Measurements from ENCODE around the gene GUCD1. TPM values are rescaled to one million over a fixed set of nuclear protein-coding genes. Genes with fewer than 3 reads are reported as not detected.

GUCD1 gene
- total and polyA plus RNA-seq, 10 of the 15 experiments (the other 5 are each of a cell fraction or from before 2014, with no cell fraction given) = 56.0 to 177 (median 88.2) TPM

DNA sequence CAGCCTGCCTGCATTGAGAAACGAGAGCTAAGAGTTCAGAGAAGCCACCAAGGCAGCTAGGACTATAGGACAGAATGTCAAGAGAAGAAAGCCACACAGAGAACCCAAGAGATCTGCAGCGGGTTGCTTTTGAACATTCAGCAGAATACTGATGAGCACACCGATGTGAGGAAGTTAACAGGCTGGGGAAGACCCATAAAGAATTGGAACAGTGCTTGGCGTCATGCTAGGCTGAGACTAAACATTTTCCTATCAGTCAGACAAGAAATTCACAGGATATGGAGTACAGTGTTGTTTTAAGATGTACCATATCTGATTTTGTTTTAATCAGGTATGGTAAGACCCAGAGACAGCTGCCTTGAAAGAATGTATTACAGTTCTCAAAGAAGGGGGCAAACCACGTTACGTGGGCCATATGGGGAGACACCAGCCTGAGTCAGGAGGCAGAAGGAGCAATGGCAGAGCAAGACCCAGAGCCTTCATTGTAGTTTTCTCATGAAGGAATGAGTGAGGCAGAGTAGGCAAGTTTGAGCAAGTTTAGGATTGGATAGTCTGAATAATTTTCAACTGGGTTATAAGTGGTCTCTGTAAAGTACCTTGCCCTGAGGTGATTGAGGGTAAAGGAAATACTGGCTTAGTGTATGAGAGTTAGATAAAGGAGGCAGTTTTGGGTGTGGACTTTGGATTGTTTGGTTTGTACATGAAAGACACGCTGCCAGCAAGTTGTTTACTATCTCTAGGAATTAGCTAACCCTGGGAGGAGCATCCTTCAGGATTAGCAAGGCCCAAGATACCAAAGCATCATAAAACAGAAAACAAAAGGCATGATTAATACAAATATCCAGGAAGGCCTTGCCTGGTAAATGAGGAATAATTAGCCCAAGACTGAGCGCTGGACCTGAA is 23.7 kb upstream of the GUCD1 start:
- no peak overlapping the region for H2AFZ ChIP-seq (ENCODE audit: control insufficient read depth, low read depth, low read length)
- no peaks in the 10 kb centered on the region for H3K79me2 ChIP-seq (ENCODE audit: control insufficient read depth, insufficient read depth, low read length)
- SMC1A ChIA-PET (ENCODE audit: uncharacterized antibody, unreplicated experiment) = no interaction called here
- in situ Hi-C loops (cut with MboI) (no loop called here), intact Hi-C loops (cut with micrococcal nuclease; ENCODE audit: unreplicated experiment) (no loop called here)
- no peaks in the 10 kb centered on the region for H3K4me1 ChIP-seq (ENCODE audit: control insufficient read depth, insufficient read depth, low read length)
- TF ChIP-seq HDGF (IDR thresholded peaks at IDR 0.05) (no peak), FOXK2 (IDR thresholded peaks at IDR 0.05) (0 out of 2 replicates have a peak, but pooled peaks have one; percentile 27)
- FAIRE-seq (no peak), ATAC-seq (no peak), DNase-seq (ENCODE audit: low read depth, low spot score) (no peak)
- no TSS peak for BruUV-seq (replicated peaks)
- H4K20me1 ChIP-seq (ENCODE audit: control insufficient read depth, insufficient read depth) = no peaks in the 10 kb centered on the region
- no peak overlapping the region for H3K4me2 ChIP-seq (ENCODE audit: control insufficient read depth, insufficient read depth)
- POLR2A ChIA-PET = no interaction called here
- WGBS (ENCODE audit: insufficient coverage, insufficient replicate concordance, low lambda C conversion rate, missing lambda C conversion rate) = 92% methylated on average over 8 of the region's 8 CpGs
- no peaks in the 10 kb centered on the region for H3K27me3 ChIP-seq (replicated peaks in 1 of 2; ENCODE audit: control insufficient read depth in 2 of 2, insufficient read depth in 2 of 2, low read length in 1 of 2)
- CTCF ChIA-PET = no interaction called here
- H3K9me3 ChIP-seq (replicated peaks; ENCODE audit: control insufficient read depth, insufficient read depth, low read length) = no peaks in the 10 kb centered on the region
- H3K27ac ChIP-seq (ENCODE audit: control insufficient read depth, insufficient read depth) = no peak overlapping the region
- H3K9ac ChIP-seq (ENCODE audit: control insufficient read depth, insufficient read depth, low read length) = no peak overlapping the region
- H3K4me3 ChIP-seq = no peak overlapping the region
- RAD21 ChIA-PET (ENCODE audit: unreplicated experiment) = no interaction called here
- H3K36me3 ChIP-seq (ENCODE audit: control insufficient read depth in 2 of 2, insufficient read depth in 2 of 2, low read length in 1 of 2) = peaks cover 0 to 7% of the 10 kb centered on the region in 2 experiments; a peak in 3 of 4 replicates

DNA sequence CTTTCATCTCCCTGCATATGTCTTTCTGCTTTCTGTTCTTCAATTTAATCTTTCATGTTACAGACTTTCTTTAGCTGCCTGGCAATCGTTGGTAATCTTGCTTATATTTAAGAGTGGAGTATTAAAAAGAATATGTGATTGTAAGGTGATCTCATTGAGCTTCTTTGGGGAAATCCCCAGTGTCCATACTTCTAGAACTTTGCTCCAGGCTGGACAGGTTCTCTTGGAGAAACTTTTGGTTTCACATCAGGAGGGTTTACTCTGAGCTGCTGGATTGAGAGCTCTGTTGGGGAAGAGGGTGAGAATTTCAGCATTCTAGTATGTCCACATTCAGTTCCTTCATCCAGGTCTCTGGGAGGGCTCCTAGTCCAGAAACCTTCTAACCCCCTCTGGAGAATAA is 21.8 kb upstream of the GUCD1 start:
- no TSS peak for BruUV-seq (replicated peaks)
- intact Hi-C loops (cut with micrococcal nuclease; ENCODE audit: unreplicated experiment) (no loop called here), in situ Hi-C loops (cut with MboI) (no loop called here)
- ChIA-PET CTCF (interaction anchor here (0.8 to 1.2 kb wide), 2 partner anchors 10 to 139 kb away, joined by 3 to 4 read pairs; no protein-coding TSS in a partner anchor), POLR2A (no interaction called here), SMC1A (ENCODE audit: uncharacterized antibody, unreplicated experiment) (interaction anchor here (1.7 kb wide), 1 partner anchor 10 kb away, joined by 11 read pairs; no protein-coding TSS in a partner anchor), RAD21 (ENCODE audit: unreplicated experiment) (no interaction called here)
- no peaks in the 10 kb centered on the region for H4K20me1 ChIP-seq (ENCODE audit: control insufficient read depth, insufficient read depth)
- H3K36me3 ChIP-seq (ENCODE audit: control insufficient read depth in 2 of 2, insufficient read depth in 2 of 2, low read length in 1 of 2) = peaks cover 4 to 13% of the 10 kb centered on the region in 2 experiments
- no peak overlapping the region for H3K9ac ChIP-seq (ENCODE audit: control insufficient read depth, insufficient read depth, low read length)
- H3K4me3 ChIP-seq = no peak overlapping the region
- FAIRE-seq (no peak), DNase-seq (ENCODE audit: low read depth, low spot score) (no peak), ATAC-seq (no peak)
- WGBS (ENCODE audit: insufficient coverage, insufficient replicate concordance, low lambda C conversion rate, missing lambda C conversion rate) = 42% methylated on average over 1 of the region's 1 CpG
- no peaks in the 10 kb centered on the region for H3K4me1 ChIP-seq (ENCODE audit: control insufficient read depth, insufficient read depth, low read length)
- H2AFZ ChIP-seq (ENCODE audit: control insufficient read depth, low read depth, low read length) = no peak overlapping the region
- TF ChIP-seq, protein P1, sequence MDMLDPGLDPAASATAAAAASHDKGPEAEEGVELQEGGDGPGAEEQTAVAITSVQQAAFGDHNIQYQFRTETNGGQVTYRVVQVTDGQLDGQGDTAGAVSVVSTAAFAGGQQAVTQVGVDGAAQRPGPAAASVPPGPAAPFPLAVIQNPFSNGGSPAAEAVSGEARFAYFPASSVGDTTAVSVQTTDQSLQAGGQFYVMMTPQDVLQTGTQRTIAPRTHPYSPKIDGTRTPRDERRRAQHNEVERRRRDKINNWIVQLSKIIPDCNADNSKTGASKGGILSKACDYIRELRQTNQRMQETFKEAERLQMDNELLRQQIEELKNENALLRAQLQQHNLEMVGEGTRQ (IDR thresholded peaks at IDR 0.05; ENCODE audit: borderline replicate concordance, low read depth, low read length) = no peak
- no peak for TF ChIP-seq IKZF1 (conservative IDR thresholded peaks at IDR 0.05)
- no peak for TF ChIP-seq RCOR1 (conservative IDR thresholded peaks at IDR 0.05; ENCODE audit: low read depth, low read length)
- TF ChIP-seq CEBPB (IDR thresholded peaks at IDR 0.05; ENCODE audit: borderline replicate concordance in 1 of 2, low read depth in 2 of 2, low read length in 2 of 2) = no peak
- no peak overlapping the region for H3K27ac ChIP-seq (ENCODE audit: control insufficient read depth, insufficient read depth)
- no peaks in the 10 kb centered on the region for H3K79me2 ChIP-seq (ENCODE audit: control insufficient read depth, insufficient read depth, low read length)
- H3K4me2 ChIP-seq (ENCODE audit: control insufficient read depth, insufficient read depth) = no peak overlapping the region
- H3K27me3 ChIP-seq (replicated peaks in 1 of 2; ENCODE audit: control insufficient read depth in 2 of 2, insufficient read depth in 2 of 2, low read length in 1 of 2) = no peaks in the 10 kb centered on the region
- no peaks in the 10 kb centered on the region for H3K9me3 ChIP-seq (replicated peaks; ENCODE audit: control insufficient read depth, insufficient read depth, low read length)

All from GM12878 (cell line).